HG02678 (cell line): Measurements from ENCODE around the gene PHF20.
"Not testable (repeated sequence)": the region's sequence is repeated elsewhere in the genome, so short reads cannot be mapped to it uniquely, and the experiment has no call there.

Experiments
- ATAC-seq: cut with Tn5 transposase; IDR thresholded peaks from one replicate; pipeline ENCODE4 v1.9.1; 2021; ENCODE audit warnings: mild to moderate bottlenecking, moderate library complexity; ENCODE audit not compliant: unreplicated experiment

PHF20 gene

DNA sequence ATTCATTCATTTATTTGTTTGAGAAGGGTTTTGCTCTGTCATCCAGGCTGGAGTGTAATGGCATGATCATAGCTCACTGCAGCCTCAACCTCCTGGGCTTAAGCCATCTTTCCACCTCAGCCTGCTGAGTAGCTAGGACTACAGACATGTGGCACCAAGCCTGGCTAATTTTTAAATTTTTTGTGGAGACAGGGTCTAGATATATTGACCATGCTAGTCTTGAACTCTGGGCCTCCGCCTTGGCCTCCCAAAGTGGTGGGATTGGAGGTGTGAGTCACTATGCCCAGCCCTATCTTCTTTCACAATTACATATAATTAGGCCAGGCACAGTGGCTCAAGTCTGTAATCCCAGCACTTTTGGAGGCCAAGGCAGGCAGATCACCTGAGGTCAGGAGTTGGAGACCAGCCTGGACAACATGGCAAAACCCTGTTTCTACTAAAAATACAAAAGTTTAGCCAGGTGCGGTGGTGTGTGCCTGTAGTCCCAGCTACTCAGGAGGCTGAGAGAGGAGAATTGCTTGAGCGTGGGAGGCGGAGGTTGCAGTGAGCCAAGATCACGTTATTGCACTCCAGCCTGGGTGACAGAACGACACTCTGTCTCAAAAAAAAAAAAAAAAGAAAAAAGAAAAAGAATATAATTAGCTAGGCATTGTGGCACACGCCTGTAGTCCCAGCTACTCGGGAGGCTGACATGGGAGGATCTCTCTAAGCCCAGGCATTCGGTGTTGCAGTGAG, 110.8 kb downstream of the PHF20 start:
- ATAC-seq, result not testable (repeated sequence)

DNA sequence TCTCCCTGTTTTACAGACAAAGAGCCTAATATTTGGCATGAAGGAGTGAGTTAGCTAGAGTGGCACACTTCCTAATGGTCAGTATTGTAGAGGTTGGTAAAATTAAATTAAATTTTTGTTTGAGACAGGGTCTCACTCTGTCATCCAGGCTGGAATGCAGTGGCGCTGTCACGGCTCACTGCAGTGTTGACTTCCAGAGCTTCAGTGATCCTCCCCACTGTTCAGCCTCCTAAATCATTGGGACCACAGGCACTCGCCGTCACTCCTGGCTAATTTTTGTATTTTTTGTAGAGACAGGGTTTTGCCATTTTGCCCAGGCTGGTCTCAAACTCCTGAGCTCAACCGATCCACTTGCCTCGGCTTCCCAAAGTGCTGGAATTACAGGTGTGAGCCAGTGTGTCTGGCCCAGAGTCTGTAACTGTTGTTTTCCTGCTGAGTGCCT, 111.5 kb downstream of the PHF20 start:
- no peak for ATAC-seq

GRCh38 chr20:35883778-35884540, 112.1 kb downstream of the PHF20 start:
- ATAC-seq, result no peak

- no peak for ATAC-seq
These were observed 112.7 kb downstream of the PHF20 start for GRCh38 chr20:35884541-35884865.

GRCh38 chr20:35885212-35885611, 113.4 kb downstream of the PHF20 start:
- no peak for ATAC-seq

DNA sequence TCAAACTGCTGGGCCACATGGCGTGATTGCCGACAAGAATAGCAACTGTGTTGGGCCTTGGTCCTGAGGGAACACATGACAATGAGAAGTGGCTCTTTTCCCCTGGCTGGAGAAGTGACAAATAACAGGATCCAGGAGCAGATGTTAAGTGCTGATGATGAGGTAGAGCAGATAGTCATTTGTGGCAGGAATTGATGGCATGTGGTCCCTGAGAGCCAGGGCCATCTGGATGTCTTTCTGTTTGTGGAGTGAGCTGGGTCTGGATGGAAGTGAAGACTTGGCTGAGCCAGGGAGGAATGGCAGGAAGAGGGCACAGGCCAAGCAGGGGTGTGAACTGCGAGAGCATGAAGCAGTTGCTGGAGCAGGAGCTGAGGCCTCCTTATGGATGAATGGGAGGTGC, 114.7 kb downstream of the PHF20 start:
- ATAC-seq, result no peak

DNA sequence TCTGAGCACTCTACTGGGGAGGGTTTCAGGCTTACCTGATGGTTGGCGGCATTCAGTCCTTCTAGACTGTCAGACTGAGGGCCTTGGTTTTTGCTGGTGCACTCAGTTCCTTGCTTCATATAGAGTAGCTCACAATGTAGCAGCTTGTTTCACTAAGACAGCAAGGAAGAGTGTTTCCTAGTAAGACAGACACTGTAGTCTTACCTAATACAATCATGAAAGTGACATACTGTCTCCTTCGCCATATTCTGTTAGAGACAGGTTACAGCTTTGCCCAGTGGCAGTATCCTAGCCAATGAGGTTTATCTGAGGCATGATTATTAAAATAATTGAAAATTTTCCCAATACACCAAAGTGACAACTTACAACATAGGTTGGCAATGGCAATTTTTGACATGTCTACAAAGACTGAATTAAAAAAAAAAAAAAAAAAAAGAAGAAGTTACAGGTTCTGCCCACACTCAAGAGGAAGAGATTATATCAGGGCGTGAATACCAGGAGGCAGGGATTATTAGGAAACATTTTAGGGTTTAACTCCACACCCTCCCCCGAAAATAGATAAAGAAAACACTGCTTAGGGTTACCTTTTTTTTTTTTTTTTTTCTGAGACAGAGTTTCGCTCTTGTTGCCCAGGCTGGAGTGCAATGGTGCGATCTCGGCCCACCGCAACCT, 115.7 kb downstream of the PHF20 start:
- no peak for ATAC-seq

GRCh38 chr20:35888657-35889056, 116.8 kb downstream of the PHF20 start:
- no peak for ATAC-seq

GRCh38 chr20:35891375-35891774, 119.6 kb downstream of the PHF20 start:
- no peak for ATAC-seq

DNA sequence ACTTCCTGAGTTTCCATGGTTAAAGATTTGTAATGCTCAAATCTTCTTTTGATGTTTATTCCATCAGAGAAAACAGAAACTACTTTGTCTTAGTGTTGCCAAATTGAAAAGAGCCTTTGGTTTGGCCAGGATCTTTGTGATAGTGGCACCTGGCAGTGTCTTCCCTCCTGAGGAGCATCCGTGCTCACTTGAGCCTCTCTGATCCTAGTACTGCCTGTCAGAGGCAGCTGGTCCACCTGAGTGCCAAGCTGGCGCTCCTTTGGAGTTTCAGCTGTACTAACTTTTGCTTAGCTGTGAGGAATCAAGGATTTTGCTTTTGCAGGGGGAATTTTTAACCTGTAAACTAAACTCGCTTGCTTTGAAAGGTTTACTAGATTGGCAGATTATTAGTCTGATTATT, 121.1 kb downstream of the PHF20 start:
- no peak for ATAC-seq

- no peak for ATAC-seq
These were observed 122.1 kb downstream of the PHF20 start for GRCh38 chr20:35893942-35894341.

DNA sequence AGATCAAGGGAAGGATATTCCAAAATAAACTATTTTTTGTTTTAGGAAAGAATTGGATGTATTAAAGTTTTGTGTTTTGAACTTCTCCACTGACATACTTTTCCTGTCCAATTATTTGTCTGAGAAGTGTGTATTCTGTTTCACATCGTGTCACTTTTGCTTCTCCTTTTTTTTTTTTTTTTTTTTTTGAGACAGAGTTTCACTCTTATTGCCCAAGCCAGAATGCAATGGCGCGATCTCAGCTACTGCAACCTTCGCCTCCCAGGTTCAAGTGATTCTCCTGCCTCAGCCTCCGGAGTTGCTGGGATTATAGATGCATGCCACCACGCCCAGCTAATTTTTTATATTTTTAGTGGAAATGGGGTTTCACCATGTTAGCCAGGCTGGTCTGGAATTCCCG, 123.7 kb downstream of the PHF20 start:
- ATAC-seq, result not testable (repeated sequence)

- no peak for ATAC-seq
These were observed 127.2 kb downstream of the PHF20 start for GRCh38 chr20:35899064-35899463.

DNA sequence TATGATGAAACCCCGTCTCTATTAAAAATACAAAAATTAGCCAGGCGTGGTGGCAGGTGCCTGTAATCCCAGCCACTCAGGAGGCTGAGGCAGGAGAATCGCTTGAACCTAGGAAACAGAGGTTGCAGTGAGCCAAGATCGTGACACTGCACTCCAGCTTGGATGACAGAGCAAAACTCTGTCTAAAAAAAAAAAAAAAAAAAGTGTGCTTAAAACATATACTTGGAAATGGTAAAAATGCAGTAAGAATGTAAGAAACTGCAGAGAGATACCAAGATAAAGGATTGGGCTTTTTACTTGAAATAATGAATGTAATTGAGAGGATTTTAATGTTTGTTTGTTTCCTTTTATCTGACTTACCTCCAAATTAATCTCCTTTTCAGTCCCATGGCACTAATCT, 129.4 kb downstream of the PHF20 start:
- ATAC-seq, result not testable (repeated sequence)

DNA sequence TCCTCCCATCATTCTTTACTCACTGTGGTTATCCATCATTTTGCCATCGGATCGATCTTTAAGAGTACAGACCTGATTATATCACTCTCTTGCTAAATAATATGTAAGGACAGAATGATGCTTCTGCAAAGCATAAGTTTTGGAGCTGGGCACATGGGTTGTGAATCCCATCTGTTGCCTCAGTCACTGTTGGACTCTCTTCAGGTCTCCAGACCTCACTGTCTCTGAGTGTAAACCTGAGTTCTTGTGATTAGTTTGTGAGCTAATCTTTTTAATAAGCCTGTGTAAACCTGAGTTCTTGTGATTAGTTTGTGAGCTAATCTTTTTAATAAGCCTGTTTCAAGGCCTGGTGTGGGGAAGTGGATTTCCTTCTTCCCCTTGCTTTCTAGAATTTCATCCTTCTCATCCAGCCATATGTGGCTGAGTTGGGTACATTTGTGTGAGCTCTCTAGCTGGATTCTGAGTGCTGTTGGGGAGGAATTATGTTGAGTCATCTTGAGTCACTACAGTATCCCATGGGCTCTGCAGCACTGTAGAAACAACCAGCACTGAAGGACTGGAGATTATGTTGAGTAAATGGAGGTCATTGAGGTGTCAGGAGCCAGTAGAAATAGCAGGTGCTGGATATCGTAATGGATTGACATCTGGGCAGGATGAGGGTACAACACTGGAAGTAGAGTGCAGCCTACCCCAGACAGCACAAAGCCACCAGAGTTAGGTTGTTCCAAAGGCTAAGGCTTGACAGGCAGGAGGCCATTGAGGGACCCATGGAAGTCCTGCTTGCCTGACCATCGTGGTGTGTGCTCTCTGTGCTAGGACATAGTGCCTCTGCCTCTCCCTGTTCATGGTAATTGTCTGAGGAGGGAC, 130.1 kb downstream of the PHF20 start:
- no peak for ATAC-seq

DNA sequence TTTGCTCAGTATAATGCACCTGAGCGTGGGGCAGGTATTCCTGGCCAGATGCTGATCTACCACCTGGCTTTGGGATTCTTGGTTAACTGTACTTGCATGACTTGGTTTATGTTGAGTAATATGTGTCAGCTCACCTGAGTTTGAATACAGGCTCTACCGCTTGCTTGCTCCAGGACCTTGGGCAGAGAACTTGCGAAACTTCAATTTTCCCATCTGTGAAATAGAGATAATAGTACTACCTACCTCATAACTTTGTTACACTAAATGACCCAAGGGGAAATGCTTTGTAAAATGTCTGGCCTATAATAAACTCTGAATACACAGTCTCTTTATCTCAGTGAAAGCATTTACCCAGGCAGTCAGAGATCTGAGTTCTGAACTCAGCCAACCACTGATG, 130.7 kb downstream of the PHF20 start:
- no peak for ATAC-seq

- ATAC-seq, result no peak
These were observed 132.0 kb downstream of the PHF20 start for GRCh38 chr20:35903843-35904242.

GRCh38 chr20:35904982-35905663, 133.3 kb downstream of the PHF20 start:
- no peak for ATAC-seq

GRCh38 chr20:35907017-35907701, 135.3 kb downstream of the PHF20 start:
- ATAC-seq, result no peak

DNA sequence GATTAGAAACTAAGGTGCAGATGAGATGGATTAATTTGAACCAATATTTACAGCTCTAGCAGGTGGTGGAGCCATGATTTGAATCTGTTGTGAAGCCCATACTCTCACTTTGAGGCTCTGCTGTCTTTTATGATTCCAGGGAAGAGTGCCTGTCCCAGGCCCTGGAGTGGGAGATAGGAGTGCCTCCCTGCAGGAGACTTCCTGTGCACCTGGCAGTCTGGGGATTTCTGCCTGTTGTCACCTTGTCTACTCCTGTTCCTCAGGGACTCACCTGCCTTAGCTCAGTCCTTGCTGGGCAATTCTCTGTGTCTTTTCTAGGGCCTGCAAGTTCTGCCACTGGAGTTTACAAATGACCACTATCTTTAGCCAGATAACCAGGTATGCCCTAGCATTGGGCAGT, 136.2 kb downstream of the PHF20 start:
- no peak for ATAC-seq
